ENCODE results near the gene RPS29.

The RPS29 gene

DNA sequence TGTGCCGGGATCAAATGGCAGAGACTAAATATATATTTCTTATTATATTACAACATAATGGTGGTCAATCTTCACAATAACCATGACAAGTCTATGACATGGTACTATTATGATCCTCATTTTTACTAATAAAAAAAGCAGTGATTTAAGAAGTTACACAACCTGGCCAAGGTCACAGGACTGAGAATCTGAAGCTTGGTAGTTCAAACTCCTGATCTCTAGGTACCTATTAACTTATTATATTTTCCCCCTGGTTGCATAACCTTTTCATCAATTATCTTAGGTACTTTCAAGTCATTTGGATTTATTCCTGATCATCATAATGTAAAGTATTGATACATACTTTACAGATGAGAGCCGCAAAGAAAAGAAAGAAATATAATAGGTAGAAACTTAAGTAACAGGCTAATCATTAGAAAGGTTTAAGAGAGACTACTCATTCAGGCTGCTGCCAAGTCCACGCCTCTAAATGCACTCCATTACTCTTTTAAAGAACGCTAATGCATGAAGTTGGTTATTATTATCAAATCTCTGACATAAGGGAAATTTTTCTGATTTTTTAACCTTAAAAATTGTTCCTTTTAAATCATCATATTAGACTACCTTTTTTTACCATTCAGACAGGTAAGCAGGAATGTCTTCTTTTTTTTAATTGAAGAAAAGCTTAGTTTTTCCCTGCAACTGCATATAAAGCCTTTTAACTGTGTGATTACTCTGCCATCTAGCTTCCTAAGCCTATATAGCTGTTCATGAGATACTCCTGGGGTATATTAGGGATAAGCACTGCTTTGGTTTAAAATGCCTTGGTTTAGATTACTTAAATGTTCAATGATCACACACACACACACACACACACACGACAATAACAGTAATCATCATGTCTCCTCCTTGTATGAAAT is 35.6 kb downstream of the RPS29 start:
- no peak for DNase-seq (ENCODE audit: low read depth in 2 of 2)

DNA sequence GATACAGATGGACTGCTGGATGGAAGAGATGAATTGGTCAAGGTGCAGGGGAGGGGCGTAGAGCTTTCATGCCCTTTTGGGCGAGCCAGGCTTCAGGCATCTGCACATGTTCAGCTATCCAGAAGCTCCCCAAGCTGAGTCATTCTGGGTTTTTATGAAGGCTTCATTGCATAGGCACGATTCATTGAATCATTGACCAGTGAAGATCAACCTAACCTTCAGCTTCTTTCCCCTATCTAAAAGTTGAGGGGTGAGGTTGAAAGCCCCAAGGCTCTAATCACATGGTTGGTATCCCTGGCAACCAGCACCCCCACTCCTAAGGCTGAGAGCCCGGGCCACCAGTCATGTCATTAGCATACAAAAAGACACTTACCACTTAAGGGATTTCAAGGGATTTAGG is 36.3 kb downstream of the RPS29 start:
- DNase-seq (ENCODE audit: low read depth in 2 of 2), result no peak

DNA sequence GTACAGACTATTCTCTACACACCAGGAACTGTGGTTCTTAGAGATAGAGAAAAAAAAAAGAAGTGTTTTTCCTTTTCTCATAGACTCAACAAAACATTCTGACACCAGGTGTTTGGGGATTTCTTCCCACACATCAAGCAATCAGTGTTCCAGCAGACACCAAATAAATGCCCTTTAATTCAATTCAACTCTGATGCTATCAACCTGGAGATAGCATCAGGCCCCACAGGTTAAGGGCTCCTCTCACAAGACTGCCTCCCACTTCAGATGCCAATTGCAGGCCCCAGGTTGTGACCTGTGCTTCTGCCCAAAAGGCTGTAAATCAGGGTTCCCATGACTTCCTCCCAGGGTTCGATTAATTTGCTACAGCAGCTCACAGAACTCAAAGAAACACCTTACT is 36.7 kb downstream of the RPS29 start:
- no peak for DNase-seq (ENCODE audit: low read depth in 2 of 2)

GRCh38 chr14:49546766-49547165 is 39.4 kb downstream of the RPS29 start:
- DNase-seq (ENCODE audit: low read depth in 2 of 2), result no peak

DNA sequence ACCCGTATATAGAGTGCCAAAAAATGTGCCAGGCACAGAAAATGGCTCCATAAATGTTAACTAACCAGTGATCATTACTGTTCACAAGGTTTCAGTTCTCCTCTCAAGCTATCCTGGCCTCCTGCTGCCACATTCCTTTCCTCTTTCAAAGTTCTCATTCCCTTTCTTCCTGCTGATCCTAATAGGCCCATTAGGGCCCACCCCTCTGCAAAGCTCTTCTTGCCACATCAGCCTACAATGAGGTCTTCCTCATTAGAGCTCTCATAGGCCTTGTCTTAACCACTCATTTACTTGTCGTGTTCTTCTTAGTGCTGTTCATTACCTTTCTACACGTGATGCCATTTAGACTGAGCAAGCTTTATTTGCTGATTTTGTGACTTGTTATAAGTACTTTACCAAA is 40.5 kb downstream of the RPS29 start:
- DNase-seq (ENCODE audit: low read depth in 2 of 2), result no peak

DNA sequence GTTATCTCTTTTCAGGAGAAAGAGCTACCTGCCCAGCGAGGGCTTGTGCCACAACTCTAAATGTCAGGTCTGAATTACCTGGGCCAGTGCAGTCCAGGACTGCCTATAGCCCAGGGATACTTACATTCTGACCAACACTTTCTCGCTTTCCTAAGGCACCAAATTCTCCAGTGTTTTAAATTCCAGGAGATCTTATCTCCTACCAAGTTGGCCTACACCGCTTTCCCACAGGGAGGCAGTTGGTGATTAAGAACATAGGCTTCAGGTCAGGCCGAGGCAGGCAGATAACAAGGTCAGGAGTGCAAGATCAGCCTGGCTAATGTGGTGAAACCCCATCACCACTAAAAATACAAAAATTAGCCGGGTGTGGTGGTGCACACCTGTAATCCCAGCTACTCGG is 41.1 kb downstream of the RPS29 start:
- no peak for DNase-seq (ENCODE audit: low read depth in 2 of 2)

- no peak for DNase-seq (ENCODE audit: low read depth in 2 of 2)
Measured at GRCh38 chr14:49541049-49541448, 45.1 kb downstream of the RPS29 start.

- DNase-seq (ENCODE audit: low read depth in 2 of 2), result no peak
Measured at GRCh38 chr14:49538852-49539251, 47.3 kb downstream of the RPS29 start.
